H1 (cell line): Measurements from ENCODE around the gene KLHL21. TPM values are rescaled to one million over a fixed set of nuclear protein-coding genes. Genes with fewer than 3 reads are reported as not detected.

Experiments
- HDAC2 ChIP-seq, 2 experiments: fragments of 300-600 bp in 1 of 2; sonication (generic) in 1 of 2; IDR thresholded peaks; 2 replicates each; pipeline ENCODE4 v1.6.1; 2011 to 2012; ENCODE audit warnings: low read depth in 2 of 2, low read length in 2 of 2, mild to moderate bottlenecking in 2 of 2, moderate library complexity in 2 of 2, borderline replicate concordance in 1 of 2, inconsistent platforms in 1 of 2
- polyA plus RNA-seq, 7 experiments: library from polyadenylated mRNA; depleted of rRNA in 3 of 7; stranded (reverse) in 5 of 7; unstranded in 2 of 7; fragments of >200 nt in 5 of 7; fragments of 200-250 nt in 2 of 7; gene quantifications; 1 replicate in 5 of 7; 2 replicates in 1 of 7; 4 replicates in 1 of 7; pipeline versions ENCODE4 v1.2.1 to v1.2.3, GENCODE V29; 2011 to 2013; ENCODE audit warnings: missing spikeins in 2 of 7, mixed read lengths in 2 of 7
- total RNA-seq: library from RNA; stranded (reverse); fragmentation: NEBNext Ultra II Directional; extraction: Animal tissue kit (Norgen Biotek cat#: 25700); gene quantifications from 2 replicates; pipeline ENCODE4 v1.2.1, GENCODE V29; 2021

KLHL21 gene
- total and polyA plus RNA-seq, 2 of the 8 experiments (the other 6 are each of a cell fraction or from before 2014, with no cell fraction given), result 11.9 to 22.3 TPM

- no peak for TF ChIP-seq HDAC2 (IDR thresholded peaks at IDR 0.05; ENCODE audit: borderline replicate concordance in 1 of 2, low read depth in 2 of 2, low read length in 2 of 2)
Measured at GRCh38 chr1:6619045-6619444, 16.4 kb upstream of the KLHL21 start (continued).
